Retina (tissue), 1 donor: ENCODE results near the gene HLA-DQA1.
A peak's percentile ranks its signal among the peaks of the same experiment; 100 is the strongest.
"Not testable (repeated sequence)": the region's sequence is repeated elsewhere in the genome, so short reads cannot be mapped to it uniquely, and the experiment has no call there.

Experiments used
- DNase-seq: peaks from one replicate; pipeline ENCODE4 v3.0.0-alpha.2; 2016

HLA-DQA1 gene

GRCh38 chr6:32622545-32623401 is 14.4 kb upstream of the HLA-DQA1 start:
- peak; percentile 19 for DNase-seq

- DNase-seq: no peak
These were observed 13.5 kb upstream of the HLA-DQA1 start for GRCh38 chr6:32623693-32624092.

- DNase-seq: no peak
These were observed 12.6 kb upstream of the HLA-DQA1 start for GRCh38 chr6:32624565-32624964.

- no peak for DNase-seq
These were observed 12.1 kb upstream of the HLA-DQA1 start for GRCh38 chr6:32625137-32625536.

- no peak for DNase-seq
These were observed 10.0 kb upstream of the HLA-DQA1 start for GRCh38 chr6:32627249-32627648.

GRCh38 chr6:32627831-32628230 is 9.4 kb upstream of the HLA-DQA1 start:
- DNase-seq: no peak

GRCh38 chr6:32629793-32630192 is 7.4 kb upstream of the HLA-DQA1 start:
- DNase-seq: not testable (repeated sequence)

GRCh38 chr6:32635526-32636123 is 1.6 kb upstream of the HLA-DQA1 start:
- DNase-seq: no peak

- no peak for DNase-seq
These were observed 677 bp downstream of the HLA-DQA1 start for GRCh38 chr6:32637883-32638282.

- no peak for DNase-seq
These were observed 1.5 kb downstream of the HLA-DQA1 start for GRCh38 chr6:32638532-32639219.

- no peak for DNase-seq
These were observed 2.5 kb downstream of the HLA-DQA1 start for GRCh38 chr6:32639440-32640394.

GRCh38 chr6:32641122-32641521 is 3.9 kb downstream of the HLA-DQA1 start:
- DNase-seq: no peak

GRCh38 chr6:32641785-32642719 is 4.8 kb downstream of the HLA-DQA1 start:
- not testable (repeated sequence) for DNase-seq

- no peak for DNase-seq
These were observed 5.5 kb downstream of the HLA-DQA1 start for GRCh38 chr6:32642720-32643106.

GRCh38 chr6:32643904-32644303 is 6.7 kb downstream of the HLA-DQA1 start:
- DNase-seq: no peak

- no peak for DNase-seq
These were observed 8.0 kb downstream of the HLA-DQA1 start for GRCh38 chr6:32645047-32645703.

- DNase-seq: no peak
These were observed 18.1 kb downstream of the HLA-DQA1 start for GRCh38 chr6:32655203-32655710.

GRCh38 chr6:32657329-32657728 is 20.1 kb downstream of the HLA-DQA1 start:
- DNase-seq: not testable (repeated sequence)

- not testable (repeated sequence) for DNase-seq
These were observed 20.6 kb downstream of the HLA-DQA1 start for GRCh38 chr6:32657819-32658218.

- DNase-seq: no peak
These were observed 21.2 kb downstream of the HLA-DQA1 start for GRCh38 chr6:32658268-32658897.
